HG02840 (cell line): ENCODE data around the gene UGT1A10.

Experiments used
- ATAC-seq: cut with Tn5 transposase; IDR thresholded peaks from one replicate; pipeline ENCODE4 v1.9.1; 2021; ENCODE audit warnings: mild to moderate bottlenecking, moderate library complexity, moderate number of reproducible peaks; ENCODE audit not compliant: unreplicated experiment, low FRiP score

Gene UGT1A10

GRCh38 chr2:233801357-233802131 is 165.3 kb downstream of the UGT1A10 start:
- no peak for ATAC-seq

- ATAC-seq, result no peak
Measured at GRCh38 chr2:233802132-233802815, 166.0 kb downstream of the UGT1A10 start.

GRCh38 chr2:233803292-233803911 is 167.2 kb downstream of the UGT1A10 start:
- no peak for ATAC-seq

- no peak for ATAC-seq
Measured at GRCh38 chr2:233803994-233804393, 167.7 kb downstream of the UGT1A10 start.

GRCh38 chr2:233807215-233807865 is 171.1 kb downstream of the UGT1A10 start:
- ATAC-seq, result no peak

GRCh38 chr2:233807966-233808935 is 172.0 kb downstream of the UGT1A10 start:
- no peak for ATAC-seq

GRCh38 chr2:233810385-233810784 is 174.1 kb downstream of the UGT1A10 start:
- no peak for ATAC-seq

- no peak for ATAC-seq
Measured at GRCh38 chr2:233811087-233811486, 174.8 kb downstream of the UGT1A10 start.

- no peak for ATAC-seq
Measured at GRCh38 chr2:233811732-233812131, 175.5 kb downstream of the UGT1A10 start.

GRCh38 chr2:233813236-233814055 is 177.2 kb downstream of the UGT1A10 start:
- ATAC-seq, result no peak

GRCh38 chr2:233814056-233814835 is 178.0 kb downstream of the UGT1A10 start:
- no peak for ATAC-seq

- no peak for ATAC-seq
Measured at GRCh38 chr2:233815861-233816260, 179.6 kb downstream of the UGT1A10 start.

GRCh38 chr2:233816334-233816733 is 180.1 kb downstream of the UGT1A10 start:
- ATAC-seq, result no peak

- ATAC-seq, result no peak
Measured at GRCh38 chr2:233816771-233817170, 180.5 kb downstream of the UGT1A10 start.

GRCh38 chr2:233817361-233817911 is 181.2 kb downstream of the UGT1A10 start:
- no peak for ATAC-seq

- ATAC-seq, result no peak
Measured at GRCh38 chr2:233817995-233818638, 181.9 kb downstream of the UGT1A10 start.
